ENCODE data around the gene TPP2. TPM values are rescaled to one million over a fixed set of nuclear protein-coding genes. Genes with fewer than 3 reads are reported as not detected.
A peak's percentile ranks its signal among the peaks of the same experiment; 100 is the strongest.

TPP2 gene
- polyA plus RNA-seq, 1 donor (not counting 4 experiments of a cell fraction or from before 2014, with no cell fraction given), result 41.2 TPM

GRCh38 chr13:102704238-102705058 lies 107.7 kb downstream of the TPP2 start:
- Histone ChIP-seq H3K9ac (ENCODE audit: control insufficient read depth, extremely low read depth, insufficient read depth, low read length) (no peak overlapping the region), H3K4me1 (ENCODE audit: control insufficient read depth, extremely low read depth, insufficient read depth, low read length) (peaks cover 33% of the 10 kb centered on the region), H3K27ac (ENCODE audit: control insufficient read depth, insufficient read depth, low read length) (no peak overlapping the region), H3K79me2 (ENCODE audit: control insufficient read depth, insufficient read depth, low read length) (no peaks in the 10 kb centered on the region), H2AFZ (ENCODE audit: control insufficient read depth, low read length) (no peak overlapping the region), H3K36me3 (ENCODE audit: control insufficient read depth in 2 of 2, extremely low read depth in 1 of 2, insufficient read depth in 2 of 2, low read length in 2 of 2) (no peaks in the 10 kb centered on the region), H4K20me1 (ENCODE audit: control insufficient read depth, extremely low read depth, insufficient read depth, low read length) (no peaks in the 10 kb centered on the region), H3K4me2 (ENCODE audit: control insufficient read depth, extremely low read depth, insufficient read depth, low read depth, low read length) (no peak overlapping the region), H3K27me3 (ENCODE audit: control insufficient read depth, extremely low read depth, insufficient read depth, low read length) (no peaks in the 10 kb centered on the region), H3K9me1 (ENCODE audit: control insufficient read depth, extremely low read depth, insufficient read depth, low read length) (no peaks in the 10 kb centered on the region), H3K4me3 (ENCODE audit: control insufficient read depth in 2 of 3, extremely low read depth in 1 of 3, insufficient read depth in 2 of 3, low read depth in 1 of 3, low read length in 3 of 3) (no peak overlapping the region), H3K9me3 (ENCODE audit: control insufficient read depth, low read depth, low read length) (no peaks in the 10 kb centered on the region)
- FAIRE-seq (peak; percentile 17), DNase-seq (ENCODE audit: low read depth, low spot score) (no peak)
- dilution Hi-C loops (cut with MboI; ENCODE audit: extremely low pct_ligation_motif_present, low sequenced_read_pairs), result no loop called here
- TF ChIP-seq EZH2 (IDR thresholded peaks at IDR 0.05; ENCODE audit: low read length), result no peak
- TF ChIP-seq CTCF (optimal IDR thresholded peaks at IDR 0.05 in 1 of 3, IDR thresholded peaks at IDR 0.05 in 1 of 3, conservative IDR thresholded peaks at IDR 0.05 in 1 of 3; ENCODE audit: extremely low read depth in 1 of 3, insufficient read depth in 2 of 3, low read length in 3 of 3), result no peak

GRCh38 chr13:102707467-102707866 lies 110.7 kb downstream of the TPP2 start:
- peak overlapping the region; percentile 39 for H3K9ac ChIP-seq (ENCODE audit: control insufficient read depth, extremely low read depth, insufficient read depth, low read length)
- H3K27ac ChIP-seq (ENCODE audit: control insufficient read depth, insufficient read depth, low read length), result peak overlapping the region; percentile 60
- H3K9me1 ChIP-seq (ENCODE audit: control insufficient read depth, extremely low read depth, insufficient read depth, low read length), result no peaks in the 10 kb centered on the region
- peaks cover 38% of the 10 kb centered on the region for H3K4me1 ChIP-seq (ENCODE audit: control insufficient read depth, extremely low read depth, insufficient read depth, low read length)
- FAIRE-seq (peak; percentile 98), DNase-seq (ENCODE audit: low read depth, low spot score) (peak; percentile 90)
- no peaks in the 10 kb centered on the region for H3K79me2 ChIP-seq (ENCODE audit: control insufficient read depth, insufficient read depth, low read length)
- no peak overlapping the region for H2AFZ ChIP-seq (ENCODE audit: control insufficient read depth, low read length)
- peak overlapping the region; percentile 67 for H3K4me2 ChIP-seq (ENCODE audit: control insufficient read depth, extremely low read depth, insufficient read depth, low read depth, low read length)
- H3K4me3 ChIP-seq (ENCODE audit: control insufficient read depth in 2 of 3, extremely low read depth in 1 of 3, insufficient read depth in 2 of 3, low read depth in 1 of 3, low read length in 3 of 3), result peak overlapping the region in 1 of 3 experiments; percentile 33
- H4K20me1 ChIP-seq (ENCODE audit: control insufficient read depth, extremely low read depth, insufficient read depth, low read length), result no peaks in the 10 kb centered on the region
- dilution Hi-C loops (cut with MboI; ENCODE audit: extremely low pct_ligation_motif_present, low sequenced_read_pairs), result no loop called here
- TF ChIP-seq EZH2 (IDR thresholded peaks at IDR 0.05; ENCODE audit: low read length), result no peak
- no peak for TF ChIP-seq CTCF (optimal IDR thresholded peaks at IDR 0.05 in 1 of 3, IDR thresholded peaks at IDR 0.05 in 1 of 3, conservative IDR thresholded peaks at IDR 0.05 in 1 of 3; ENCODE audit: extremely low read depth in 1 of 3, insufficient read depth in 2 of 3, low read length in 3 of 3)
- H3K36me3 ChIP-seq (ENCODE audit: control insufficient read depth in 2 of 2, extremely low read depth in 1 of 2, insufficient read depth in 2 of 2, low read length in 2 of 2), result no peaks in the 10 kb centered on the region
- H3K9me3 ChIP-seq (ENCODE audit: control insufficient read depth, low read depth, low read length), result no peaks in the 10 kb centered on the region
- no peaks in the 10 kb centered on the region for H3K27me3 ChIP-seq (ENCODE audit: control insufficient read depth, extremely low read depth, insufficient read depth, low read length)
